Osteocyte (in vitro differentiated cells): ENCODE data around the gene IGF2. TPM values are rescaled to one million over a fixed set of nuclear protein-coding genes. Genes with fewer than 3 reads are reported as not detected.

Experiments
- DNase-seq: peaks from one replicate; pipeline ENCODE4 v3.0.0; 2021; ENCODE audit warnings: mixed read lengths; ENCODE audit not compliant: unreplicated experiment; ENCODE audit errors: extremely low spot score
- H3K27ac Mint-ChIP-seq: one replicate; pipeline ENCODE4 v1.8.0; 2021; ENCODE audit warnings: mild to moderate bottlenecking, mixed read lengths; ENCODE audit not compliant: unreplicated experiment
- H3K27me3 Mint-ChIP-seq: one replicate; pipeline ENCODE4 v1.8.0; 2021; ENCODE audit warnings: mixed read lengths; ENCODE audit not compliant: unreplicated experiment
- H3K36me3 Mint-ChIP-seq: one replicate; pipeline ENCODE4 v1.8.0; 2021; ENCODE audit warnings: mixed read lengths; ENCODE audit not compliant: unreplicated experiment
- H3K4me1 Mint-ChIP-seq: one replicate; pipeline ENCODE4 v1.8.0; 2021; ENCODE audit warnings: mixed read lengths; ENCODE audit not compliant: unreplicated experiment
- H3K4me3 Mint-ChIP-seq: one replicate; pipeline ENCODE4 v1.8.0; 2021; ENCODE audit warnings: mild to moderate bottlenecking, moderate library complexity, mixed read lengths; ENCODE audit not compliant: unreplicated experiment
- H3K9me3 Mint-ChIP-seq: one replicate; pipeline ENCODE4 v1.8.0; 2021; ENCODE audit warnings: mixed read lengths; ENCODE audit not compliant: unreplicated experiment
- CTCF ChIP-seq: fragments of 200-600 bp; sonication (generic); IDR thresholded peaks from 2 replicates; pipeline ENCODE4 v1.5.0; 2021; ENCODE audit warnings: antibody characterized with exemption, mild to moderate bottlenecking, moderate library complexity
- total RNA-seq: library from RNA; stranded (reverse); gene quantifications from 2 replicates; pipeline ENCODE4 v1.2.1, GENCODE V29; 2021

IGF2 gene
- total RNA-seq, 1 donor from 2014 or later = 590 TPM

GRCh38 chr11:2094354-2095197, 44.6 kb downstream of the IGF2 start:
- Mint-ChIP-seq H3K27me3 (no peaks in the 10 kb centered on the region), H3K4me3 (no peak overlapping the region), H3K27ac (no peak overlapping the region), H3K9me3 (no peaks in the 10 kb centered on the region), H3K4me1 (peaks cover 54% of the 10 kb centered on the region), H3K36me3 (no peaks in the 10 kb centered on the region)
- TF ChIP-seq CTCF = no peak
- no peak for DNase-seq

- peaks cover 48% of the 10 kb centered on the region for H3K4me1 Mint-ChIP-seq
- H3K9me3 Mint-ChIP-seq = no peaks in the 10 kb centered on the region
- H3K27ac Mint-ChIP-seq = no peak overlapping the region
- no peak for TF ChIP-seq CTCF
- DNase-seq = no peak
- H3K36me3 Mint-ChIP-seq = no peaks in the 10 kb centered on the region
- no peak overlapping the region for H3K4me3 Mint-ChIP-seq
- H3K27me3 Mint-ChIP-seq = no peaks in the 10 kb centered on the region
Observed at GRCh38 chr11:2093575-2094353, 45.4 kb downstream of the IGF2 start.

- H3K27ac Mint-ChIP-seq = no peak overlapping the region
- H3K36me3 Mint-ChIP-seq = no peaks in the 10 kb centered on the region
- no peak for DNase-seq
- no peak for TF ChIP-seq CTCF
- H3K4me3 Mint-ChIP-seq = no peak overlapping the region
- H3K27me3 Mint-ChIP-seq = no peaks in the 10 kb centered on the region
- peaks cover 44% of the 10 kb centered on the region for H3K4me1 Mint-ChIP-seq
- no peaks in the 10 kb centered on the region for H3K9me3 Mint-ChIP-seq
Observed at GRCh38 chr11:2092956-2093412, 46.2 kb downstream of the IGF2 start.

GRCh38 chr11:2092464-2092910, 46.7 kb downstream of the IGF2 start:
- TF ChIP-seq CTCF = no peak
- no peaks in the 10 kb centered on the region for H3K9me3 Mint-ChIP-seq
- no peaks in the 10 kb centered on the region for H3K36me3 Mint-ChIP-seq
- H3K4me3 Mint-ChIP-seq = no peak overlapping the region
- H3K4me1 Mint-ChIP-seq = peaks cover 40% of the 10 kb centered on the region
- H3K27ac Mint-ChIP-seq = no peak overlapping the region
- DNase-seq = no peak
- H3K27me3 Mint-ChIP-seq = no peaks in the 10 kb centered on the region
